HG03095 (cell line): Measurements from ENCODE around the gene TMED9.

Experiments used
- ATAC-seq: cut with Tn5 transposase; IDR thresholded peaks from one replicate; pipeline ENCODE4 v1.9.1; 2021; ENCODE audit warnings: moderate library complexity; ENCODE audit not compliant: unreplicated experiment

The TMED9 gene

DNA sequence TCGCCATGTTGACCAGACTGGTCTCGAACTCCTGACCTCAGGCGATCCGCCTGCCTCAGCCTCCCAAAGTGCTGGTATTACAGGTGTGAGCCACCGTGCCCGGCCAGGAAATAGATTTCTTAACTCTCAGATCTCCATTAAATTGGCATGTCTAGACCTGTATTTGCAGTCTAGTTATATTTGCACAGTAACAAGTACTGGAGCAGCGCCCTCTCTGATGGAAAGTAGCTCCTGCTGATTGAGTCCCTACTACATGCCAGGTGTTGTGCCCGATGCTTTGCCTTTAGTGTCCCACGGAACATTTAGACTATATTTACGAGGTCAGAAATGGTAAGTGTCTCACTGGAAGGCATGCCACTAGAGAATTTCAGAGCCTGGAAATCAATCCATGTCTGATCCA lies 15.8 kb upstream of the TMED9 start:
- no peak for ATAC-seq

DNA sequence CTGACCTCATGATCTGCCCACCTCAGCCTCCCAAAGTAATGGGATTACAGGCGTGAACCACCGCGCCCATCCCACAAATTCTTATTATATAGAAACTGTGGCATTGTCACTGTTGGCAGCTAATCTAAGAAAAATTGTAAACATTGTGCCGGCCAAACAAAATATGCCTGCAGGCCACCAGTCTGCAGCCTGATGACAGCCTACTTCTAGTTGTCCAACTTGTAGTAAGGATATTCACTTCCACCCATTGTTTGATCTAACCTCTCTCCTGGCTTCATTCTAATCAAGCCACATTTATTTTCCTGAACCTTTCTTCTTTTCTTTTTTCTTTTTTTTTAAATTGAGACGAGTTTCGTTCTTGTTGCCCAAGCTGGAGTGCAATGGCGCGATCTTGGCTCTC lies 13.7 kb upstream of the TMED9 start:
- ATAC-seq, result no peak

DNA sequence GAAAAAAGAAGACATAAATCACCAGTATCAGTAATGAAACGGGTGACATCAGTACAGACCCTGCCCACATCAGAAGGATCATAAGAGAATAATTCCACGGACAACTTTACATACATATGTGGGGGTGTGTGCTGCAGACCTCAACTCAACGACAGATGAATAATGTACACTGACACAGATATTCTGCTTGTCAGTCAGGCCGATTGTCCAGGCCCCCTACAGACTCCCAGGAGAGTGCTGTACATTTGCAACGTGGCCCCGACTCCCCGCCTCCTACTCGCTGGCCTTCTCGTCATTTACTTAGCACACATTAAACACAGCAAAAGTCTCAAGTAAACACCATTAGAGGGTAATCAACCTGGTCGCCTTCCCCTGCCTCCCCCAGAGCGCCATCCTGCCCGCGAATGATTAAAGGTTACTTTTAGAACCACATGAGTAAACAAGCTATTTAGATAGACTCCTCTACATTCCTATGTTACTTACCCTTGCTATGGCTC lies 3.5 kb upstream of the TMED9 start:
- ATAC-seq, result no peak

DNA sequence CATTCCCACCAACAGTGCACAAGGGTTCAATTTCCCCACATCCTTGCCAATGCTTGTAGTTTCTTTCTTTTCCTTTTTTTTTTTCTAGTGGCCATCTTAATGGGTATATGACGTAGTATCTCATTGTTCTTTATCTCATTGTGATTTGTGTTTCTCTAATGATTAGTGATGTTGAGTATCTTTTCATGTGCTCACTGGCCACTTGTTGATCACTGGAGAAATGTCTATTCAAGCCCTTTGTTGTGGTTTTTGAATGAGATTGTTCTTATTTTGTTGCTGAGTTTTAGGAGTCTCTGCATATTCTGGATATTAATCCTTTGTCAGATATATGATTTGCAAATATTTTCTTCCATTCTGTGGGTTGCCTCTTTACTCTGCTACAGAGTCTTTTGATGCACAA lies 1.6 kb upstream of the TMED9 start:
- no peak for ATAC-seq

DNA sequence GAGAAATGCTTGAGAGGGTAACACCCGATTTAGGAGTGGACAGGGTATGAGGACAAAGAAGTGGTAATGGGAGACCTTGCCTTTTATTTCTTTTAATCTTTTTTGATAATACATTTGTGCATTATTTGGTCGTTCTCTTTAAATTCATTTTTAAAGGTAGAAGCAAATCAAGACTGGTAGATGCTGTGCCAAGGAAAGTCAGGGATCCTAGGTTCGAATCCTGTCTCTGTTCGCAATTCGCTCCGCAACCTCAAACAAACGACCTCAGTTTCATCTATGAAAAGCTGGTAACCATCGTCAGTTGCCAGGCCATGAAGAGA lies 353 bp upstream of the TMED9 start:
- no peak for ATAC-seq

DNA sequence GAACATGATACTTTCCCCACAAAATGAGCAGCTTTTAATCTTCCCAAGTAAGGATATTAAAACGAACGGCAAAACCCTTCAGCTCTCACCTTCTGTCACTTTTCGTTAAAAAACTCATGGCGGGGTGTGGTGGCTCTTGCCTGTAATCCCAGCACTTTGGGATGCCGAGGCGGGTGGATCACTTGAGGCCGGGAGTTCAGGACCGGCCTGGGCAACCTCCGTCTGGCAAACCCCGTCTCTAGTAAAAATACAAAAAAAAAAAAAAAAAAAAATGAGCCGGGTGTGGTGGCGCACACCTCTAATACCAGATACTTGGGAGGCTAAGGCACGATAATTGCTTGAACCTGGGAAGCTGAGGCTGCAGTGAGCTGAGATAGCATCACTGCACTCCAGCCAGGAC lies 902 bp downstream of the TMED9 start:
- no peak for ATAC-seq

DNA sequence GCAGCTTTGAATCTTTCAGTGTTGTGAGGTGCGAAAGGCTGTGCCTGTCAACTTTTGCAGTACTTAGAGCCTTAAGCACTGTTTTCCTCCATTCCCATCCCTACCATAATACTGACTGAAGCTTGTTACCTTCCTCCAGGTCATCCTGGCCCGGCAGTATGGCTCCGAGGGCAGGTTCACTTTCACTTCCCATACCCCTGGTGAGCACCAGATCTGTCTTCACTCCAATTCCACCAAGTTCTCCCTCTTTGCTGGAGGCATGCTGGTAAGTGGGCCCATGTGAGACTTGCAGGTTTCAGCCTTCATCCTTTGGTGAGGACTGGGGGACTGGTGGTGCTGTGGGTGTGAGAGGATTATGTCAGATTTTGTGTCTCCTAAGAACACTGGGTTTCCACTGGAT lies 1.5 kb downstream of the TMED9 start:
- no peak for ATAC-seq

DNA sequence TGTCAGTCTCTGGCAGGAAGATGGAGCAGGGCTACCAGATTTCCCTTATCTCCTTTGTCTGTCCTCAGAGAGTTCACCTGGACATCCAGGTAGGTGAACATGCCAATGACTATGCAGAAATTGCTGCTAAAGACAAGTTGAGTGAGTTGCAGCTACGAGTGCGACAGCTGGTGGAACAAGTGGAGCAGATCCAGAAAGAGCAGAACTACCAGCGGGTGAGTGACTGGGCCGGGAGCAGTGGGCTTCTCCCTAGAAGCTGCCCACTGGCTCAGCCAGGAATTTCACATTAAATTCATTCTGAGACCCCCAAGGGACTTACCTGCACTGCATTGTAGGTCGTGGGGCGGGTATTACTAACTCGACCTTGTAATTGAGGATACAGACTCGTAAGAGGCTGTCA lies 2.1 kb downstream of the TMED9 start:
- no peak for ATAC-seq

DNA sequence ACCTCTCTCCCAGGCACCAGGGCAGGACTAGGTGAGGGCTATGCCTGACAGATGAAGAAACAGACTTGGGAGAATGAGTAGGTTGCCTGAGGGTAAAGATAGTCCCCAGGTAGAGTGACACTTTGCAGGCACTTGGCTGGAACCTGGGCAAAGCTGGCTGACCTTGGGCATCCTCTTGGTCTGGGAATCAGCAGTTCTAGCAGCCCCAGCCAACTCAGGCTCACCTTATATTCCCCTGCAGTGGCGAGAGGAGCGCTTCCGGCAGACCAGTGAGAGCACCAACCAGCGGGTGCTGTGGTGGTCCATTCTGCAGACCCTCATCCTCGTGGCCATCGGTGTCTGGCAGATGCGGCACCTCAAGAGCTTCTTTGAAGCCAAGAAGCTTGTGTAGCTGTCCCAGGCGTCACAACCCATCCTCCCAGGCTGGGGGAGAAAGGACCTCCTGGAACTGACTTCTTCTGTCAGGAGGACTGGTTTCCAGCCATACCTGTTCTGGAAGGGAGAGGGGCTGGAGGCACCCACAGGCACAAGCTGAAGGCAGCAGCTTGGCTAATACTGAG lies 3.1 kb downstream of the TMED9 start:
- ATAC-seq, result no peak

DNA sequence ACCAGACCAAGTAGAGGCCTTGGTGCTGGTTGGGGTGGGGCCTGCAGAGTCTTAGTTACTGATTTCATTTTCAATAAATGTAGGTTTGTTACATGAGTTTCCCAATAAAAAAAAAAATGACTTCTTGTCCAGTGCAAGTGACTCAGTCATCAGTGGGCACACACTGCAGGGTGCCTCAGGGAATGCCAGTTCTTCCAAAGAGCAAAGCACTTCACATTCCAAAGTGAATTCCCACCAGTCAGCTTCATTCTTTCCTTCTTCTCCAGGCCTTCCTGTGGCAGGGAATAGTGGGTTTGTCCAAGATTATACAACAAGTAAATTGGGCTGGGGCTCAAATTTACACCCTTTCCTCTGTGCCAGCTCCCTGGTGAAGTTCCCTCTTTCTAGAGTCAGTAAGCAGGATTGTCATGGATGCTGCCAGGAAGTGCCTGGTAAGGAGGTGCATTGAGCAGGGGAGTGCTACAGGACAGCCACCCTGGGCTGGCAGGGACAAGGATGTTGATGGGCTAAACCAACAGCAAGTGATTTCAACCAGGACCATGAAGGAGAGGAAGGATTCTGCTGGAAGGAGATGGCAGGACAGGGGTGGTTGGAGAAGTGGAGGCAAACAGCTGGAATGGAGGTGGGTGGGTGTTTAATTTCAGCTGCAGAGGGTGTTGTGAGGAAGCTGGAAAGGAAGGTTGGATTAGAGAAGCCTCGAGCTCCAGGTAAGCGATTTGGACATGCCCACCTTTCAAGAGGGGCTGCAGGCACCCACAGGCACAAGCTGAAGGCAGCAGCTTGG lies 4.2 kb downstream of the TMED9 start:
- ATAC-seq, result no peak

DNA sequence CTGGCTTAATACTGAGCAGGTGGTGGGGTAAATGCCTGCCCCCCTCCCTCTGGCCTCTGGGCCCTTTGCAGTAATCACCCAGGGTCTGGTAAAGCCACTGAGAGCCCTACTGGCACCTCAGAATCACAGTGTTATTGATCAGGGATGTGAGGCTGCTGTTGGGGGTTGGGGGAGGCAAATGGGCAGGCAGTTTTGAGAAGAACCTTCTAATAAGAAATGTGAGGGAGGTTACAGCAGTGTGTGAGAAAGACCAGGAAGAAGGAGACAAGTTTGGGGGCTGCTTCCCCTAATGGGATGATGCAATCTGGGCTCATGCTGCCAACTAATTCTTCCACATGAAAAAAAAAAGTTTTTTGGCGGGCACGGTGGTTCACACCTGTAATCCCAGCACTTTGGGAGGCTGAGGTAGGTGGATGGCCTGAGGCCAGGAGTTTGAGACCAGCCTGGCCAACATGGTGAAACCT lies 4.8 kb downstream of the TMED9 start:
- ATAC-seq, result no peak

DNA sequence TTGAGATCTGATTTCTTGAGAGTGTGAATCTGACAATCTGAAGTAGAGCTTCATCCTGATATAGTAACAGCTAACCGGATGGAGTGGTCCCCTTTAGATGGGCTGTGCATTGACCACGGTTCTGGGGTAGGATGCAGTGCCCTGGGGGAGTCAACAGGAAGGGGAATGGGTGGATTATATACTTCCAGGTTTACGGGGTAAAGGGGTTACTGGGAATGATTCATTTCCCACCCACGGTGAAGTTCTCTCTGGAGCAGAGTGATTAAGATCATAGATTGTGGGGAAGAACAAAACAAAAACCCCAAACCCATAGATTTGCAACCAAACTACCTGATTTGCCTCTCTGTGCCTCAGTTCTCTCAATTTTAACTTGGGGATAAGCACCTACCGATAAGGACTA lies 6.5 kb downstream of the TMED9 start:
- no peak for ATAC-seq

DNA sequence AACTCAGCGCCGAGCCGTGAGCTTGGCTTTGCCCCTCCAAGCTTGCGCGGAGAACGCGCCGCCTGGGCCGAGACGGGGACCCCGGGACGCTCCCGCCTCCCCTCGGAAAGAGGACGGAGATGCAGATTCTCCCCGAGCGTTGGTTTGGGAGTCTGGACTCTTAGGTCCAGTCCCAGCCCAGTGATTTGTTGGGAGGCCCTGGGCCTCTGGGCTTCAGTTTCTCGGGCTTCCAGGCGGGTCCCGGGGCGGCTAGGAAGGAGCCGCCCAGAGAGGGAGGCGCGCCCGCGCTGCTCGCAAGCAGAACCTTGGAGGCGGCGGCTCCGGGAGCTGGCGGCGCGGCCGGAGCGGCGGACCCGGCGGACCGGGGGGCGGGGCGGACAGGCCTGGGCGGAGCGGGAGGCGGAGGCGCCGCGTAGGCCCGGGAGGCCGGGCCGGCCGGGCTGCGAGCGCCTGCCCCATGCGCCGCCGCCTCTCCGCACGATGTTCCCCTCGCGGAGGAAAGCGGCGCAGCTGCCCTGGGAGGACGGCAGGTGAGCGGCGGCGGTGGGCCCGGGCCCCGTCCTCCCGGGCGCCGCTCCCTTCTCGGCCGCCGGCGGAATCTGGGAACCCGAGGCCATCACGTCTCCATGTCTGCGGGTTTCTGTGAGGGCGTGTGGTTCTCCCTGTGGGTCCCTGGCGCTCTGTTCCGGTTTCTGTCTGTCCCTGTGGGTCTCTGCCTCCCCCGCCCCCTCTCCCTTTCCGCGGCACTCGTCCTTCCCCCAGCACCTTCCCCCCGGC lies 7.9 kb downstream of the TMED9 start, which contains the start of gene B4GALT7:
Gene B4GALT7, plus strand, starts transcription at position 402 of the 777 bp plus-strand sequence. Its CDS starts 79 bp downstream, at position 481.
- ATAC-seq, result peak; percentile 83

DNA sequence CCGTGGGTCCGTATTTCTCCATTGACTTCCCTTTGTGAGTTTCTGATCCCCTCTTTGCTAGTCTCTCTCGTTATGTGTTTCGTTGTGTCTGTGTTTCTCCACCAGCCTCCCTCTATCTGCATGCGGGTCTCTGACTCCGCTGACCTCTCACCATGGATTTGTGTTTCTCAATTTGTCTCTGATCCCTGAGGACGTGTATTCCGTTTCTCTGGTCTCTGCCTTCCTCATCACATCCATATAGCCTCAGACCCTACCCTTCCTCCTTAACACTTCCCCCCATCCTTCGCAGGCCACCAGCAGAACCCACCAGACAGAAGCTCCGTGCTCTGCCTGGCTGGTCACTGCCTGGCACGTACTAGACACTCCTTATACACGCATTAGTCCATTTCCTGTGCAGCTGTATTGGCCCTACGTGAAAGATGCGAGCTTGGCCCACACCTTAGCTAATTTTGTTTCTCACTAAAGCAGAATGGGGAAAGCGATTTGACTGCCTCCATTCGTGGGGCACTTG lies 8.6 kb downstream of the TMED9 start:
- no peak for ATAC-seq

DNA sequence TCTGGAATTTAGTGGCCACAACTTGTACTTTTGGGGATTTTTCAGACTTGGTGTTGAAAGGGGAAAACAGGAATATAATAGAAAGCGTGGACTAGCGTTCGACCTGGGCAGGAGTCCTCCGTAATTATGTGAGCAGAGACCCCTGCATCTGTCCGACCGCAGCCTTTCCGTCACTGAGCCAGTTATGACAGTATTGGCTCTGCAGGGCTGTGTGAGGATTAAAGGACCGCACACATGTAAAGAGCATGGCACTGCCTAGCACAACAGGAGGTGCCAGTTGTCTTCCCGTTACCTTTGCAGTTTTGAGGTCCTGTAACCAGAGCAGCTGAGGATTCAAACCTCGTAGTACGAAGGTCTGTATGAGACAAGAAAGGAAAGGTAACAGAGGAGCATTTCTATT lies 9.1 kb downstream of the TMED9 start:
- ATAC-seq, result no peak

DNA sequence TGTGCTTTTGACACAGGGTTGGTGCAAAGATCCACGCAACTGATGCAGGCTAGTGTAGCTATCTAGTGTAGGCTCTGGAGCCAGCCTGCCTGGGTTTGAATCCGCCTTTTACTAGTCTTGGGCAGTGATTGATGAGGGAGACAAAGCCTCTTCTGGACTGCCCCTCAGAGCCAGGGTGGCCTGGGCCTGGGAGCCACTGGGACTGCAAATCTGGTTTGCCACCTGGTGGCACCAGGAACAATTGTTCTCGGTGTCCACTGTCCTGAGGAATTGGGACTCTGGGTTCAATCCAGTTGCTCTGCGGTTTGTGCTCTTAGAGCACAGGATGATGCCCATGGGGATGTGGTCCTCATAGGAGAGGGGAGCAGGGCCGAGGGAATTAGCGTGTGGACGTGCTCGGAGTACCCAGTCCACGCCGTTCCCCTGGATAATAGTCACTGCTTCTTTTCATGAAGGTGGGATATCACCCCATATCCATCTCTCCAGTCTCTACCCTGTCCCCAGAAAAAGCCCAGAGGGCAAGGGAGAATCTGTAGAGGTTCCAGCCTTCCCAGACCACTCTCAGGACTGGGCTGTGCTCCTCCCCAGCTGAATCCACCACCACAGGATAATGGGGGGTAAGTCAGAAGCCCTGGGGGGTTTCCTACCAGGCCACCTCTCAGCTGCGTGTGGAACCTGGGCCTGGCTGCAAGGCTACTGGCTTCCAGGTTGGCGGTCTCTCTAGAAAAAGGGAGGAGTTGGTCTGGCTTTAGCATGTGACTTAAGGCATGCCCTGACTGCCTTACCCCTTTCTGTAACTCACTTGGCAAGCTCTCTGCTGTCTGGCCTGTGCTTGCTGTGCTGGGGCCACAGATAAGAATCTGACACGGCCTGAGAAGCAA lies 9.8 kb downstream of the TMED9 start:
- no peak for ATAC-seq

DNA sequence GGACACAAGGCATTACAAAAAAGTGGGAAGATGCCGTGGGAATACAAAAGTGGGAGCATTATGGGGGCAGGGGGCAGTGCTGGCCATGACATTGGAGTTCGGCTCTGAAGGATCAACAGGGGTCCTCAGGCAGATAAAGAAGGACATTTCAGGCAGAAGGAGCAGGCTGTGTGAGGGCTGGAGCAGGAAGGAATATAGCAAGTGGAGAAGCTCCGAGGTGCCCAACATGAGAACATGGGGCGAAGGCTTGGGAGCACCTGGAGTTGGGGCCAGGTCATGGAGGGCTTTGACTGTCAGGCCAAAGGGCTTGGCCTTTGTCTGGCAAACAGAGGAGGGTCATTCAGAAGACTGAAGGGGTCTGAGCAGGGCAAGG lies 10.4 kb downstream of the TMED9 start:
- ATAC-seq, result no peak

DNA sequence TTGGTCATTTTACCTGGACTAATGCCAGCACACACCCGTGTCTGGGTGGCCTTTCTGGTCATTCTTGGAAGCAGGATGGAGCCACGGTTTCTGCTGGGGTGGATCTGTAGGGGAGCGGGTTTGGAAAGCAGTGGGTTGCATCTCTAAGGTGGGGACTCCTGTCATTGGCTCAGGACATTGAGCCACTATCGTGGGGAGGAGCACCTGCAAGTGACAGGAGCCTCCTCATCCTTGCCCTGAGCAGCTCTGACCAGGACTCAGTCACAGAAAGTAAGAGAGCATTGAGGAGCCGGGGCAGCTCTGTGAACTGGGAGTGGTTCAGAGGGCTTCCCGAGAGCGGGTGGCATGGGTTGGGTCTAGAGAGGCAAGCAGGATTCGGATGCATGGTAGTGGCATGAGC lies 11.6 kb downstream of the TMED9 start:
- ATAC-seq, result no peak

DNA sequence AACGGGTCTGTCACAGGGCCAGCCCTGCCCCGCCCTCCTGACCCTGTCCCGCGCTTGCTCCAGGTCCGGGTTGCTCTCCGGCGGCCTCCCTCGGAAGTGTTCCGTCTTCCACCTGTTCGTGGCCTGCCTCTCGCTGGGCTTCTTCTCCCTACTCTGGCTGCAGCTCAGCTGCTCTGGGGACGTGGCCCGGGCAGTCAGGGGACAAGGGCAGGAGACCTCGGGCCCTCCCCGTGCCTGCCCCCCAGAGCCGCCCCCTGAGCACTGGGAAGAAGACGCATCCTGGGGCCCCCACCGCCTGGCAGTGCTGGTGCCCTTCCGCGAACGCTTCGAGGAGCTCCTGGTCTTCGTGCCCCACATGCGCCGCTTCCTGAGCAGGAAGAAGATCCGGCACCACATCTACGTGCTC lies 12.1 kb downstream of the TMED9 start:
- no peak for ATAC-seq

DNA sequence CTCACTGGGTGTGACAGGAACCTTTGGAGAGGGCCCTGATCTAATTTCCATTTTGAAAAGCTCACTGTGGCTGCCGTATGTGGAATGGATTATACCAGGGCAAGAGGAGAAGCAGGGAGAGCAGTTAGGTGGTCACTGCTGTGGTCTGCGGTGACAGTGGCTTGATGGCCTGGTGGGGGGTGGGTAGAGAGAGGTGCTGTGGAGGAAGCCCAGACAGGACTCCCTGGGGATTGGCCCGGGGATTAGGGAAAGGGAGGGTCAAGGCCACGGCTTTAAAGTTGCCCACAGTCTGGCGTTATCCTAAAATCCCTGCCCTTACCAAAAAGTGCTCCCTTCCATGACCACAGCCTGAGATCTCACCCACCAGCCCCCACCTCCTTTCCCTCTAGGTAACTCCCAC lies 12.7 kb downstream of the TMED9 start:
- no peak for ATAC-seq

DNA sequence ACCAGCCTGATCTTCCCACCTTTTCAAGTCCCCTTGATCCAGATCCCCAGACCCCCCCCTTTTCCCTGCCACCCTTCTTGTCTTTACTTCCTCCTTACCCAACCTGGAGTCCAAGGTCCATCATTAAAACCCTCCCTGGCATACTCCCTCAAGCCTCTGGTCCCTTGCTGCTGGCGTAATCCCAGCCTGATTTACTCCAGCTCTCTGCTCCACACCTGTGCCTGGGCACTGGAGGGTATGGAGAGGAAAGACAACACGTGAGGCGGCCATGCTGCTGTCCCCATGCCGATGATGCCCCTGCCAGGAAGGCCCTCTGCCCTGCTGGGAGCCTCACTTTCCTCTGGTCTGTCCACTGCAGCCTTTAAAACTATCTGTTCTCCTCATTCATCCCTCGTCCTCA lies 13.1 kb downstream of the TMED9 start:
- no peak for ATAC-seq
